ENCODE measurements around the gene TWF1.

Gene TWF1

DNA sequence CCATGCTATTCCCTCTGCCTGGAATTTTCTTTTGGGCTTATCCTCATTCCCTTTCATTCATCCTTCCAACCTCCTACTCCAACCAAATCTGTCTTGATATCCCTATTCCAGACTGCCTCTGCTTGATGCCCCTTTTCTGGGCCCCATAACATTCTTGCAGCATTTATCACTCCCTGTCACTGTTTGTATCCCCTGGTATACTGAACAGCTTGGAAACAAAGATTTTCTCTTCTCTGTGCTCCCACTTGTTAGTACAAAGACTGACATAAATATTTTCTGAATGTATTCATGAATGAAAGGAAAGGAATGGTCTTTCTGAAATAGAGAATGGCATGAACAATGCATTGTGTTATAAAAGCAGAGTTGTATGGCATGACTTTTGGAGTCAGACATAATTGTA lies 39.8 kb downstream of the TWF1 start:
- H3K27me3 ChIP-seq (replicated peaks; ENCODE audit: control insufficient read depth, insufficient read depth, low read length): no peaks in the 10 kb centered on the region
- H3K36me3 ChIP-seq (ENCODE audit: control insufficient read depth, insufficient read depth, low read length): no peaks in the 10 kb centered on the region; the same call in 1 of the 2 replicates
- no peak for DNase-seq (ENCODE audit: extremely low read depth, insufficient read length)
- TF ChIP-seq, protein P1, sequence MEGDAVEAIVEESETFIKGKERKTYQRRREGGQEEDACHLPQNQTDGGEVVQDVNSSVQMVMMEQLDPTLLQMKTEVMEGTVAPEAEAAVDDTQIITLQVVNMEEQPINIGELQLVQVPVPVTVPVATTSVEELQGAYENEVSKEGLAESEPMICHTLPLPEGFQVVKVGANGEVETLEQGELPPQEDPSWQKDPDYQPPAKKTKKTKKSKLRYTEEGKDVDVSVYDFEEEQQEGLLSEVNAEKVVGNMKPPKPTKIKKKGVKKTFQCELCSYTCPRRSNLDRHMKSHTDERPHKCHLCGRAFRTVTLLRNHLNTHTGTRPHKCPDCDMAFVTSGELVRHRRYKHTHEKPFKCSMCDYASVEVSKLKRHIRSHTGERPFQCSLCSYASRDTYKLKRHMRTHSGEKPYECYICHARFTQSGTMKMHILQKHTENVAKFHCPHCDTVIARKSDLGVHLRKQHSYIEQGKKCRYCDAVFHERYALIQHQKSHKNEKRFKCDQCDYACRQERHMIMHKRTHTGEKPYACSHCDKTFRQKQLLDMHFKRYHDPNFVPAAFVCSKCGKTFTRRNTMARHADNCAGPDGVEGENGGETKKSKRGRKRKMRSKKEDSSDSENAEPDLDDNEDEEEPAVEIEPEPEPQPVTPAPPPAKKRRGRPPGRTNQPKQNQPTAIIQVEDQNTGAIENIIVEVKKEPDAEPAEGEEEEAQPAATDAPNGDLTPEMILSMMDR (IDR thresholded peaks at IDR 0.05; ENCODE audit: insufficient read depth, low read length, poor library complexity, severe bottlenecking): no peak
- no peak overlapping the region for H3K4me3 ChIP-seq (replicated peaks; ENCODE audit: low read depth, low read length)

DNA sequence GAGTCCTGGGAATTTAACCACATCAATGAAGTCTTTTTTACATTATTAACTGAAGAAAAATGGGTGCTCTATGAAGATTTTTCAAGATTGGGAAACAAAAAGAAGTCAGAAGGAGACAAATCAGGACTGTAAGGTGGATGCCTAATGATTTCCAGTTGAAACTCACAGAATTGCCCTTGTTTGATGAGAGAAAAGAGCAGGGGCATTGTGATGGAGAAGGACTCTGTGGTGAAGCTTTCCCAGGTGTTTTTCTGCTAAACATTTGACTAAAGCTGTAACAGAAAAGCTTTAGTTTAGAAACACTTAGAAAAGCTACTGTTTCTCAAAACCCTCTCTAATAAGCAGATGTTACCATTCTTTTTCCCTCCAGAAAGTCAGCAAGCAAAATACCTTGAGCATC lies 41.6 kb downstream of the TWF1 start:
- H3K4me3 ChIP-seq (replicated peaks; ENCODE audit: low read depth, low read length): no peak overlapping the region
- no peak for DNase-seq (ENCODE audit: extremely low read depth, insufficient read length)
- TF ChIP-seq, protein P1 (IDR thresholded peaks at IDR 0.05; ENCODE audit: insufficient read depth, low read length, poor library complexity, severe bottlenecking): no peak
- no peaks in the 10 kb centered on the region; the same call in 1 of the 2 replicates for H3K36me3 ChIP-seq (ENCODE audit: control insufficient read depth, insufficient read depth, low read length)
- no peaks in the 10 kb centered on the region for H3K27me3 ChIP-seq (replicated peaks; ENCODE audit: control insufficient read depth, insufficient read depth, low read length)

GRCh38 chr12:43763769-43764168 lies 42.3 kb downstream of the TWF1 start:
- no peak for DNase-seq (ENCODE audit: extremely low read depth, insufficient read length)
- Histone ChIP-seq H3K36me3 (ENCODE audit: control insufficient read depth, insufficient read depth, low read length) (no peaks in the 10 kb centered on the region; the same call in 1 of the 2 replicates), H3K27me3 (replicated peaks; ENCODE audit: control insufficient read depth, insufficient read depth, low read length) (no peaks in the 10 kb centered on the region), H3K4me3 (replicated peaks; ENCODE audit: low read depth, low read length) (no peak overlapping the region)
- TF ChIP-seq, protein P1 (IDR thresholded peaks at IDR 0.05; ENCODE audit: insufficient read depth, low read length, poor library complexity, severe bottlenecking): no peak

DNA sequence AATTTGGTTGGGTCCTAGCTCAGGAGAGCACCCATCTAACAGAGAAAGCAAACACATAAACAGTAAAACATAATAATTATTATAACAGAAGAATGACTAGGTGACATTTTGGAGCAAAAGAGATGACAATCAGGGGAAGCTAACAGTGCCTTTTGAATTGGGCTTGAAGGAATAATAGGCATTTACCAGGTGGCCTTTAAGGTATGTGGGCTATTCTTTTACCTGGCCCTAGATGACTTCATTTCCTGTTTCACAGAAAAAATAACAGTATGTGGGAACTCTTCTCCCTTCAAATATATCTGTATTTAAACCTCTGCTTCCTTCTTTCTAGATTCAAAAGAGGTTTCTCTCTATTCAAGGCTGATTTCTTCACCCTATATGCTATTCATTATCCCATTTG lies 43.5 kb downstream of the TWF1 start:
- H3K27me3 ChIP-seq (replicated peaks; ENCODE audit: control insufficient read depth, insufficient read depth, low read length): no peaks in the 10 kb centered on the region
- DNase-seq (ENCODE audit: extremely low read depth, insufficient read length): no peak
- H3K4me3 ChIP-seq (replicated peaks; ENCODE audit: low read depth, low read length): no peak overlapping the region
- TF ChIP-seq, protein P1 (IDR thresholded peaks at IDR 0.05; ENCODE audit: insufficient read depth, low read length, poor library complexity, severe bottlenecking): no peak
- H3K36me3 ChIP-seq (ENCODE audit: control insufficient read depth, insufficient read depth, low read length): no peaks in the 10 kb centered on the region; the same call in 1 of the 2 replicates

DNA sequence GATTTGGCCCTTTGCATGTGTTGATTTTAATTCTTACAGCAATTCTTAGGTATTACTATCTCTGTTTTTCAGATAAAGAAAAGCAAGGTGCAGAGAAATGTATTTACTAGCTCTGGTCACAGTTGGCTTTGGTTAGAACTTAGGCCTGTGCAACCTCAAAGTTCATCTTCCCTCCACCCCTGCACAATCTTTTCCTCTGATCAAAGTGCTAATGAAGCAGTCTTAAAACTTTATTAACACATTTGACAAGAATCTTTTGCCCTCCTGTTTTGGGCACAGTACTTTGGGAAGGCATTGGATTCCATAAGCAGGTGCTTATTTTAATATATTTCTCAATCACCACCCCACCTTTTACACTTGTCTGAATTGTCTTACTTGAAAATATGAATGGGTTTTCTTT lies 44.6 kb downstream of the TWF1 start:
- no peak for DNase-seq (ENCODE audit: extremely low read depth, insufficient read length)
- TF ChIP-seq, protein P1 (IDR thresholded peaks at IDR 0.05; ENCODE audit: insufficient read depth, low read length, poor library complexity, severe bottlenecking): no peak
- Histone ChIP-seq H3K36me3 (ENCODE audit: control insufficient read depth, insufficient read depth, low read length) (no peaks in the 10 kb centered on the region; the same call in 1 of the 2 replicates), H3K27me3 (replicated peaks; ENCODE audit: control insufficient read depth, insufficient read depth, low read length) (no peaks in the 10 kb centered on the region), H3K4me3 (replicated peaks; ENCODE audit: low read depth, low read length) (peak overlapping the region; percentile 20)

DNA sequence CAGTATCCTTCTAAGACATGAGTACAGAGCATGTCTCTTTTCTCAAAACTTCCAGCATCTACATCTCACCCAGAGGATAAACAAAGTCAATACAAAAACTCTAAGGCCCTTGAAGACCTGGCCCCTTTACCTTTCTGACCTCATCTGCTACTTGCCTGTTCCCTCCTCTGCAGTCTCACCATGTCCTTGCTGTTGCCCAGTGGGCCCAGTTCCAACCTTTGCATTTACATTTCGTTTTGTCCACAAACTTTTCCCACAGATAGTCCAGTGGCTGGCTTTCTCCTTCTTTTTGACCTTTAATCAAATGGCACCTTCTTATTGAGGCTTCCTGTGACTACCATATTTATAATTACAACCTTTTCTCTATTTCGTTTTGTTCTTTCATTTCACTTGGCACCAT lies 45.7 kb downstream of the TWF1 start:
- Histone ChIP-seq H3K36me3 (ENCODE audit: control insufficient read depth, insufficient read depth, low read length) (no peaks in the 10 kb centered on the region; the same call in 1 of the 2 replicates), H3K4me3 (replicated peaks; ENCODE audit: low read depth, low read length) (peak overlapping the region; percentile 83), H3K27me3 (replicated peaks; ENCODE audit: control insufficient read depth, insufficient read depth, low read length) (no peaks in the 10 kb centered on the region)
- TF ChIP-seq, protein P1 (IDR thresholded peaks at IDR 0.05; ENCODE audit: insufficient read depth, low read length, poor library complexity, severe bottlenecking): no peak
- DNase-seq (ENCODE audit: extremely low read depth, insufficient read length): no peak

Data from GM06990 (cell line).